ENCODE results near the gene SARS2.

- no peak for TF ChIP-seq POLR2A (IDR thresholded peaks at IDR 0.05)
- TF ChIP-seq CTCF (IDR thresholded peaks at IDR 0.05) = no peak
Measured at GRCh38 chr19:38901683-38902082, 28.9 kb downstream of the SARS2 start.

Data from Peyer's patch (tissue), 4 donors.